ENCODE data around the gene UPB1. TPM values are rescaled to one million over a fixed set of nuclear protein-coding genes. Genes with fewer than 3 reads are reported as not detected.
"Not testable (repeated sequence)": the region's sequence is repeated elsewhere in the genome, so short reads cannot be mapped to it uniquely, and the experiment has no call there.

UPB1 gene
- total RNA-seq, 2 experiments from 2014 or later, result 0.40 to 0.67 TPM

DNA sequence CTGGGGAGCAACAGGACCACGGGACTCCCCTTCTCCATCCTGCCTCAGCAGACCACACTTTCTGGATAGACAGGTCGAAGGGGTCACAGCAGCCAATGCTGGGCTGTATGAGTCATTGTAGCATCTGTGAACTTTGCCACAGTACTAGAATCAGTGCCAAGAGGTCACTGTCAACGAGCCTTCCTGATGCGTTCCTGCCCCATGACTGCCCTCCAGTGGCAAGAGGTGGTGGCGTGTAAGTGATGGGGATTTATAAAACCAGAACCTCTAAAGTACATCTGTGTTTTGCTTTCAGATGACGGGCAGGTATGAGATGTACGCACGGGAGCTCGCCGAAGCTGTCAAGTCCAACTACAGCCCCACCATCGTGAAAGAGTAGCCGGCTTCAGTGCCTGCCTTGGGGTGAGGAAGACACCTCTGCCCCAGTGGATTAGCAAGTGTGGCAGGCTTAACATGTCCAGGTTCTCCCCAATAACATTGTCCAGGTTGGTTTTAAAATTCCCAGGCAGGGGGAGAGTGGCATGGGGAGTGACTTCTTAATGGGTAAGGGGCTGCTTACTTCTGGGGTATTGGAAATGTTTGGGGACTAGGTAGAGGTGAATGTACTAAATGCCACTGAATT lies 30.4 kb downstream of the UPB1 start:
- no peak overlapping the region for H3K27ac Mint-ChIP-seq
- no peak overlapping the region for H3K4me3 Mint-ChIP-seq
- CTCF ChIA-PET, result interaction anchor here (0.7 to 1.6 kb wide), 4 partner anchors 11 to 101 kb away, joined by 3 to 10 read pairs (median 4); no protein-coding TSS in a partner anchor
- H3K36me3 Mint-ChIP-seq (ENCODE audit: low read depth), result no peaks in the 10 kb centered on the region
- DNase-seq, result peak; percentile 88
- H3K9me3 Mint-ChIP-seq, result no peaks in the 10 kb centered on the region
- H3K27me3 Mint-ChIP-seq, result peaks cover 4% of the 10 kb centered on the region
- POLR2A ChIA-PET, result no interaction called here
- H3K4me1 Mint-ChIP-seq, result peaks cover 13% of the 10 kb centered on the region

DNA sequence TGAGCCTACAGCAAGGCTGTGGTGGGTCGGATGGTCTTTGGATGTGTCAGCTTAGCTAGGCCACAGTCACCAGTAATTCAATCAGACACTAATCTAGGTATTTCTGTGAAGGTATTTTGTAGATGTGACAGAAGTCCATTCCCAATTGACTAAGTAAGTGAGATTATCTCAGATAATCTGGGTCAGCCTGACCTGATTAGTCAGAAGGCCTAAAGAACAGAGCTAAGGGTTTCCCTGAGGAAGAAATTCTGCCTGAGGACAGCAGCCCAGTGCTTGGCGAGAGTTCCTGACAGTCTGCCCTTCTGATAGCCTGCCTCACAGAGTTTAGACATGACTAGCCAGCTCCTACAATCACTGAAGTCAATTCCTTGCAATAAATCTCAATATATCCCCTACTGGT lies 31.1 kb downstream of the UPB1 start:
- CTCF ChIA-PET, result interaction anchor here (0.7 to 1.6 kb wide), 4 partner anchors 10 to 102 kb away, joined by 3 to 10 read pairs (median 4); no protein-coding TSS in a partner anchor
- no peak overlapping the region for H3K4me3 Mint-ChIP-seq
- H3K4me1 Mint-ChIP-seq, result peaks cover 13% of the 10 kb centered on the region
- H3K27ac Mint-ChIP-seq, result no peak overlapping the region
- POLR2A ChIA-PET, result no interaction called here
- no peak for DNase-seq
- no peaks in the 10 kb centered on the region for H3K9me3 Mint-ChIP-seq
- peaks cover 4% of the 10 kb centered on the region for H3K27me3 Mint-ChIP-seq
- H3K36me3 Mint-ChIP-seq (ENCODE audit: low read depth), result no peaks in the 10 kb centered on the region

DNA sequence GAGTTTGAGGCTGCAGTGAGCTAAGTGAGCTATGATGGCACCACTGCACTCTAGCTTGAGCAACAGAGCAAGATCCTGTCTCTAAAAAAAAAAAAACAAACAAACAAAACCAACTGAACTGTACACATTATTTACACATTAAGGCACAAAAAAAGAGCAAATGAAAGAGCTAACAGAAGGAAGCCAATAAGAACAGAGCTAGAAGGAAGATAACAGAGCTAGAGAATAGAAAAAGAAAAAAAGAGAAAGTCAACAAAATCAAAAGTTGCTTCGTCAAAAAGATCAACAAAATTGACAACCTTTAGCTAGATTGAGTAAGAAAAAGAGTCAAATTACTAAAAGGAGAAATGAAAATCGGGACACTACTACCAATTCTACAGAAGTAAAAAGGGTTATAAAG lies 34.8 kb downstream of the UPB1 start:
- Mint-ChIP-seq H3K4me3 (no peak overlapping the region), H3K36me3 (ENCODE audit: low read depth) (no peaks in the 10 kb centered on the region), H3K4me1 (peaks cover 8% of the 10 kb centered on the region), H3K27me3 (peaks cover 4% of the 10 kb centered on the region), H3K9me3 (no peaks in the 10 kb centered on the region), H3K27ac (peak overlapping the region; percentile 58)
- DNase-seq, result no peak
- POLR2A ChIA-PET, result no interaction called here
- CTCF ChIA-PET, result interaction anchor here (0.6 to 1.9 kb wide), 7 partner anchors 10 to 108 kb away, joined by 3 to 8 read pairs (median 5); no protein-coding TSS in a partner anchor

DNA sequence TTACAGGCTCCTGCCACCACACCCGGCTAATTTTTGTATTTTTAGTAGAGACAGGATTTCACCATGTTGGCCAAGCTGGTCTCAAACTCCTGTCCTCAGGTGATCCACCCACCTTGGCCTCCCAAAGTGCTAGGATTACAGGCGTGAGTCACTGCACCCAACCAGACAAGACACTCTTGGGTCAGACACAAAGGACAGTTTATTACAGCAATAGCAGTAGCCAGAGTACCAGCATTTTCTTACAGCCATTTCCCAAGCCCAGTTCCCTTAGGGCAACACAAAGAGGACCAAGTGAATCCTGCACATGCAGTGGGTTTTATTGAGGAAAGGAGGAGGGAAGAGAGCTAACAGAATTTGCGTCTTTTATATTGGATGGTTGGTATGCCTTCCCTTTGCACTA lies 35.8 kb downstream of the UPB1 start:
- H3K9me3 Mint-ChIP-seq; DNase-seq; H3K27me3 Mint-ChIP-seq; H3K4me1 Mint-ChIP-seq; H3K27ac Mint-ChIP-seq; H3K4me3 Mint-ChIP-seq; POLR2A ChIA-PET; H3K36me3 Mint-ChIP-seq (ENCODE audit: low read depth): not testable (repeated sequence)
- CTCF ChIA-PET, result interaction anchor here (1.4 to 1.9 kb wide), 3 partner anchors 9 to 107 kb away, joined by 6 to 8 read pairs (median 7); no protein-coding TSS in a partner anchor

DNA sequence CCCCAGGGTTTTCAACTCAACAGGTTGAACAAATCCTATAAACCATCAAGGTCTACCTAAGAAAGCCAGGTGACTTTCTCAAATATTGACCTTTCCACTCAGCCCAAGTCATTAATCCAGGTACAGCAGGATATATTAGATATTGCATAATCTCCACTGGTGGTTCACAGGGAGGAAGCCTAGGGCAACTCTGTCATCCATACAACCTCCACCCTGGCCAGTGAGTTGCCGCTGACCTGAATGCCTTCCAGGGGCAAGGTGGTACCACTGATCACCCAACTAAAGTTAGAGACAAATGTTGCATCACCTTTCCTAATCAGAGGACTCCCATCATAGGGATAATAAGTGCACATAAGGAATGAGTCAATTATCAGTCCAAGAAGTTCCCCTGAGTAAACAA lies 36.9 kb downstream of the UPB1 start:
- no peak for DNase-seq
- CTCF ChIA-PET, result no interaction called here
- Mint-ChIP-seq H3K27ac (no peak overlapping the region), H3K9me3 (no peaks in the 10 kb centered on the region), H3K4me3 (no peak overlapping the region), H3K36me3 (ENCODE audit: low read depth) (no peaks in the 10 kb centered on the region), H3K4me1 (no peaks in the 10 kb centered on the region), H3K27me3 (peaks cover 4% of the 10 kb centered on the region)
- POLR2A ChIA-PET, result no interaction called here

DNA sequence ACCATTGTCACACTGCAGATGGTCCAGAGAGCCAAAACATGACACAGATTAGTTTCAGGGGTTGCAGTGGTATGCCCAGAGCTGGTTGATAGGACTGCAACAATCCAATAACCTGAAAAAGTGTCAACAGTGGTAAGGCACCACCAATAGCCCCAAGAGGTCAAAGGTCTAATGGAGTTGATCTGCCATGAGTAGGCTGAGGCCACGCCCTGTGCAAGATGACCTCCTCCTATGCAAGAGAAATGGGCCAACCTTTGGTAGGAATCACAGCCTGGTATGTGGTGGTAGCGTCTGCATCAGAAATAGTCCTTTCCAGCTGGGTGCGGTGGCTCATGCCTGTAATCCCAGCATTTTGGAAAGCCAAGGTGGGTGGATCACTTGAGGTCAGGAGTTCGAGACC lies 40.2 kb downstream of the UPB1 start:
- no peak for DNase-seq
- POLR2A ChIA-PET, result no interaction called here
- Mint-ChIP-seq H3K27me3 (no peaks in the 10 kb centered on the region), H3K36me3 (ENCODE audit: low read depth) (peaks cover 3% of the 10 kb centered on the region), H3K9me3 (no peaks in the 10 kb centered on the region), H3K4me3 (no peak overlapping the region), H3K27ac (peak overlapping the region; percentile 13), H3K4me1 (no peaks in the 10 kb centered on the region)
- CTCF ChIA-PET, result no interaction called here

DNA sequence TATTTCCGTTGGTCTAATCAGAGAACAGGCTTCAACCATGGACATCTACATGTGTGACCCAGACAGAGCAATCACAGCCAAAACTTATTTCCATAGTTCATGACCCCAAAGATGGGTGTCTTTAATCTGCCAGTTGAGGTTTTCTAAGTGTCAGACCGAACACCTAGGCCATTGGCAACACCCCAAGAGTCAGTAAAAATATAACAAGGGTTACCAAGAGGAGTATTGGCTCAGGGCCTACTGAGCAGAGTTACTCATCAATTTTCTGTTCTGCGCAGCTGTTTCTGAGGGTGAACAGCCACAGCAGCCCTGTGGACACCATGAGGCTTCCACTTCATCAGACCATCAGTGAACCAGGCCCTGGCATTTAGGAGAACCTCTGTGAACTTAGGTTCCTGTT lies 41.0 kb downstream of the UPB1 start:
- POLR2A ChIA-PET, result no interaction called here
- CTCF ChIA-PET, result interaction anchor here (1.0 kb wide), 1 partner anchor 11 kb away, joined by 4 read pairs; no protein-coding TSS in a partner anchor
- Mint-ChIP-seq H3K9me3 (no peaks in the 10 kb centered on the region), H3K4me3 (no peak overlapping the region), H3K27ac (no peak overlapping the region), H3K4me1 (no peaks in the 10 kb centered on the region), H3K36me3 (ENCODE audit: low read depth) (peaks cover 6% of the 10 kb centered on the region), H3K27me3 (no peaks in the 10 kb centered on the region)
- no peak for DNase-seq

DNA sequence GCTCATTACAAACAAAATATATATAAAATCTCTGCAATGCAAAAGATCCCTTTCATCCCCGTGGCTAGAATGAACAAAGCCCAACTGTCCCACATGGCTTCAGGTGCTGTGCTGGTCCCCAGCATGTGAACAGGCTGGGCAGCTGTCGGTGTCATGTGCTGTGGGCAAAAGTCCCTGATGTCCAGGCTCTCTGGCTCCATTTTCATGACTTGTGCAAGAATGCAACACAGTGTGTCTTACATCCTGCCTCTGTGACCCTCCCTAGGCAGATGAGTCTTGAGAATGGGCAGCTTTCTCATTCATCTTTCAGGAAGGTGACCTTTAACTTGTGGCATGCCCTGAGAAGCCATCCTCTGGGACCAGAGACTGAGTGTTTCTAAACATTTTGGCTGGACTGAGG lies 45.3 kb downstream of the UPB1 start:
- Mint-ChIP-seq H3K4me3 (no peak overlapping the region), H3K36me3 (ENCODE audit: low read depth) (peaks cover 23% of the 10 kb centered on the region), H3K27me3 (no peaks in the 10 kb centered on the region), H3K9me3 (no peaks in the 10 kb centered on the region), H3K27ac (no peak overlapping the region), H3K4me1 (no peaks in the 10 kb centered on the region)
- DNase-seq, result no peak
- POLR2A ChIA-PET, result no interaction called here
- CTCF ChIA-PET, result interaction anchor here (2.0 kb wide), 1 partner anchor 10 kb away, joined by 6 read pairs; no protein-coding TSS in a partner anchor

DNA sequence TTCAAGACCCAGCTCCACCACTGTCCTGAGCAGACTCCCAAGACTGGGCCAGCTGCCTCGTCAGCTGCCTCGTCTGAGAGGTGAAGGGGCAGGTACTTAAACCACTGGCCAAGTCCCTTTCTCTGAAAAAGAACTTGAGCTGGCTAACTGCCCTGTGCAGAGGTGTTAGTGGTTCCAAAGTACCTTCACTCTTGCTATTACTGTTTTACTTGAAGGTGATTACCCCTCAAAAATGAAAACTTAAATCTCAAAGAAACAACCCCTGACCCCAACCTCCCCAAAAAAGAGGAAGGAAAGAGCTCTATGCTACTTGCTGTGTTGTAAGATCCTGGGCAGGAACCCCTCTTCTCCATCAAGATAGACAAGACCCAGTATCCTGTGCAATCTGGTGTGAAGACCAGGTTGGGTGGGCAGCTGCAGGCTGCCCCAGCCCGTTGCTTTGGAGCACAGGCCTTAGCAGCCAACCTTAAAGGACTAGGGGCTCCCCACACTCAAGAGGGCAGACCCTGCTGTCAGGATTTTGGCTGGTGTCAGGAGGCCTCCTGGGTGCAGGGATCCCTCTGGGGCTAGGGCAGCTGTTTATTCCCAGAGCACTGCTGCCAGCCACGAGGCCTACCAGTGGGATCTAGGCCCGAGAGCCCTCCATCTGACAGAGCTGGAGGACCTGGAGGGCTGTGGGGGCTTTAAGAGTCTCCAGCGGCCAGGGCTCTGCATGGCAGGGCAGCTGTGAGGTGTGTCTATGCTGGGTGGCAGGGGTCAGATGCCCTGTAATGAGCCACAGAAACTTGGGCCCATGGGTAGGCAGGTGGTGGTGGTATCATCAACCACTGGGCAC lies 46.8 kb downstream of the UPB1 start:
- Mint-ChIP-seq H3K4me1 (no peaks in the 10 kb centered on the region), H3K9me3 (no peaks in the 10 kb centered on the region), H3K27ac (no peak overlapping the region), H3K4me3 (no peak overlapping the region), H3K36me3 (ENCODE audit: low read depth) (peaks cover 30% of the 10 kb centered on the region), H3K27me3 (no peaks in the 10 kb centered on the region)
- ChIA-PET CTCF (interaction anchor here (1.1 kb wide), 1 partner anchor 11 kb away, joined by 3 read pairs; no protein-coding TSS in a partner anchor), POLR2A (interaction anchor here (0.9 kb wide), 1 partner anchor 13 kb away, joined by 3 read pairs; the partner anchor contains the start of gene GUCD1)
- DNase-seq, result no peak

DNA sequence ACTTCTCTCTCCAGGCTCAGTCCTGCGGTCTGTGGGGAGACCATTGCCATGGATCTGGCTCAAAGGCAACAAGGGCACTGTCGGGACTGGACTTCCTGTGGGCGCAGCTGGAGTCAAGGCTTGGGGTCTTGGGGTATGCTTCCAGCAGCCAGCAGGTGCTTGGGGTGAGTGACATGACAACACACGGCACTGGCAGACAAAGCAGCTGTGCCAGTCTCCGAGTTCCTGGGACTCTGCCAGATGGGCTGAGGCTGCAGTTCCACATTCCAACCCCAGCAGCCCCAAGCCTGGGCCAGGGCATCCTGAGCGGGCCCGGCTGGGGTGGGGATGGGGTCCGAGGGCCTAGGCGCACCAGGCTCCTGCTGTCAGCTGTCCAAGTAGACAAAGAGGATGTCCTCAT lies 47.5 kb downstream of the UPB1 start:
- Mint-ChIP-seq H3K9me3 (no peaks in the 10 kb centered on the region), H3K4me3 (no peak overlapping the region), H3K36me3 (ENCODE audit: low read depth) (peaks cover 34% of the 10 kb centered on the region), H3K4me1 (no peaks in the 10 kb centered on the region), H3K27me3 (no peaks in the 10 kb centered on the region), H3K27ac (no peak overlapping the region)
- POLR2A ChIA-PET, result no interaction called here
- CTCF ChIA-PET, result interaction anchor here (1.1 kb wide), 1 partner anchor 10 kb away, joined by 3 read pairs; no protein-coding TSS in a partner anchor
- DNase-seq, result no peak

DNA sequence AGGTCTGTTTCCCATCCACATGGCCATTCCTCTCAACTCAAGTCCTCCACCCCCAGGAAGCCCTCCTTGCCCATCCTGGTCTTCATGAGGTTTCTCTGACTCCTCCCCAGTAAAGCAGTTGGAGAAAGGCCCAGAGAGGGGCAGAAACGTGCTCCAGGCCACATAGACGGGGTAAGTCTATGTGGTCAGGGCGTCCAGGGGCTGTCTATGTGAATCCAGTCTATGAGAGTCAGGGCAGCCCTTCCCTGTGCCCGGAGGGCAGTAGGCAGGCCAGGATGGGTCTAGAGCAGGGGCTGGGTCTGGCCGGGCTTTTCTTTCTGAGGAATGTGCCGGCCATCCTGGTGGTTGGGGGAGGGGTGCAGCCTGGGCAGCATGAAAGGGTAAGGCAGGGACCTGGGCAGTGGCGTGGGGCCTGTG lies 48.1 kb downstream of the UPB1 start:
- H3K36me3 Mint-ChIP-seq (ENCODE audit: low read depth), result peaks cover 38% of the 10 kb centered on the region
- ChIA-PET CTCF (no interaction called here), POLR2A (no interaction called here)
- H3K27me3 Mint-ChIP-seq, result no peaks in the 10 kb centered on the region
- H3K27ac Mint-ChIP-seq, result no peak overlapping the region
- H3K4me1 Mint-ChIP-seq, result no peaks in the 10 kb centered on the region
- DNase-seq, result no peak
- no peak overlapping the region for H3K4me3 Mint-ChIP-seq
- H3K9me3 Mint-ChIP-seq, result no peaks in the 10 kb centered on the region

DNA sequence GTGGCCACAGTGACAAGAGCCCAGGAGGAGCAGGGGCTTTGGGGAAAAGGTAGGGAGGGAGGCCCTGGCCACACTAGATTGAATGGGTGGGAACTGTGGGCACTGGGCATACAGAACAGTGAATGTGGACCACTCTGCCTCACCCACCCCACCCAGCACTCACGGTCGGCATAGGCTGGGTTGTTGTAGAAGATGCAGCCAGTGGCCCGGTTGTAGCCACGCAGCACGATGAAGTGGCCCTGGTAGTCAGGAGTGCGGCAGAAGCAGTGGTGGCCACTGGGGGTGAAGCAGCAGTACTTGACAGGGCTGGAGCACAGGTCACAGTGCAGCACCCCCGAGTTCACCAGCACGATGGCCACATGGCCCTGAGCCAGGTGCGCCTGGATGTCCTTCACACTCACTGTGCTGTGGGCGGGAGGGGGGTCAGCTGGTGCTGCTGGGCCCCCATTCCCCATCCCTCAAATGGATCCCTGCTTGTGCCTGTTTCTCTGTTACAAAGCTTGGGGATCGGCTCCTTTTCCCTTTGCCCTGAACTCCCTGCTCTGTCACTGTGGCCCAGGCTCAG lies 48.6 kb downstream of the UPB1 start:
- no peaks in the 10 kb centered on the region for H3K9me3 Mint-ChIP-seq
- H3K4me1 Mint-ChIP-seq, result no peaks in the 10 kb centered on the region
- ChIA-PET POLR2A (no interaction called here), CTCF (interaction anchor here (1.5 kb wide), 1 partner anchor 10 kb away, joined by 5 read pairs; the partner anchor contains the start of gene GUCD1)
- H3K36me3 Mint-ChIP-seq (ENCODE audit: low read depth), result peaks cover 38% of the 10 kb centered on the region
- no peak for DNase-seq
- H3K4me3 Mint-ChIP-seq, result no peak overlapping the region
- H3K27me3 Mint-ChIP-seq, result no peaks in the 10 kb centered on the region
- no peak overlapping the region for H3K27ac Mint-ChIP-seq

DNA sequence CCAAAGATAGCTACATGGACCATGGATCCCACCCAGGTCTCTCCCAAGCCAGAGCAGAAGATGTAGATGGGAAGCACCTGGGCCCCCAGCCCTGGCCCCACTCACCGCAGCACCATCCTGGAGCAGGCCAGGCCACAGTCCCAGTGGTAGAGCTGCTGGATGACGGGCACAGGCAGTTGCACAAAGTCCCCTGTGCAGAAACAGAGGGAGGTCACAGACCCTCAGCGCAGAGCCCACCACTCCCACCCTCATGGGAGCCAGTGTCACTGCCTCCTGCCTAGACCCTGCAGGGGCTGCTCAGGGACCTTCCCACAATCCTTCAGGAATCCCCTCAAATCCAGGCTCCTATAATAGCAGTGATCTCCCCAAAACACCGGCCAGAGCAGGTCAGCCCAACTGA lies 53.7 kb downstream of the UPB1 start:
- H3K36me3 Mint-ChIP-seq (ENCODE audit: low read depth), result peaks cover 25% of the 10 kb centered on the region
- H3K27ac Mint-ChIP-seq, result no peak overlapping the region
- ChIA-PET CTCF (no interaction called here), POLR2A (no interaction called here)
- H3K9me3 Mint-ChIP-seq, result no peaks in the 10 kb centered on the region
- DNase-seq, result no peak
- H3K4me3 Mint-ChIP-seq, result no peak overlapping the region
- H3K27me3 Mint-ChIP-seq, result no peaks in the 10 kb centered on the region
- peaks cover 30% of the 10 kb centered on the region for H3K4me1 Mint-ChIP-seq

Measured in activated CD4-positive, alpha-beta T cell treated with anti-CD3 and anti-CD28 coated beads, Interleukin-2, amount 10 ng/mL, durations not matched to agents 7 days and 5 days (primary cell).